ENCODE data around the gene SRRM2.

SRRM2 gene

GRCh38 chr16:2705351-2705750, 47.1 kb upstream of the SRRM2 start:
- no peaks in the 10 kb centered on the region for H3K27me3 ChIP-seq (ENCODE audit: control insufficient read depth, insufficient read depth, low read length)
- no peak for TF ChIP-seq CTCF (IDR thresholded peaks at IDR 0.05)

GRCh38 chr16:2706085-2706484, 46.4 kb upstream of the SRRM2 start:
- no peak for TF ChIP-seq CTCF (IDR thresholded peaks at IDR 0.05)
- H3K4me3 ChIP-seq (ENCODE audit: low read depth, low read length) = no peak overlapping the region
- no peak overlapping the region for H2AFZ ChIP-seq
- H3K9me3 ChIP-seq (ENCODE audit: control insufficient read depth, low read length) = no peaks in the 10 kb centered on the region
- H3K27ac ChIP-seq = no peak overlapping the region
- H3K4me1 ChIP-seq = no peaks in the 10 kb centered on the region
- H3K79me2 ChIP-seq = no peaks in the 10 kb centered on the region
- H3K36me3 ChIP-seq (ENCODE audit: control insufficient read depth, insufficient read depth, low read length) = no peaks in the 10 kb centered on the region
- no peak overlapping the region for H3K4me2 ChIP-seq (ENCODE audit: low read length)
- H3K9ac ChIP-seq = no peak overlapping the region
- H3K27me3 ChIP-seq (ENCODE audit: control insufficient read depth, insufficient read depth, low read length) = no peaks in the 10 kb centered on the region

More at GRCh38 chr16:2705351-2705750, 47.1 kb upstream of the SRRM2 start:
- H3K9me3 ChIP-seq (ENCODE audit: control insufficient read depth, low read length) = no peaks in the 10 kb centered on the region
- H3K36me3 ChIP-seq (ENCODE audit: control insufficient read depth, insufficient read depth, low read length) = no peaks in the 10 kb centered on the region
- H3K27ac ChIP-seq = no peak overlapping the region
- no peaks in the 10 kb centered on the region for H3K4me1 ChIP-seq
- H3K79me2 ChIP-seq = no peaks in the 10 kb centered on the region
- H3K4me3 ChIP-seq (ENCODE audit: low read depth, low read length) = no peak overlapping the region
- H3K9ac ChIP-seq = no peak overlapping the region
- H3K4me2 ChIP-seq (ENCODE audit: low read length) = no peak overlapping the region
- H2AFZ ChIP-seq = no peak overlapping the region

- H3K36me3 ChIP-seq (ENCODE audit: control insufficient read depth, insufficient read depth, low read length) = no peaks in the 10 kb centered on the region
- no peaks in the 10 kb centered on the region for H3K9me3 ChIP-seq (ENCODE audit: control insufficient read depth, low read length)
- no peak overlapping the region for H3K4me3 ChIP-seq (ENCODE audit: low read depth, low read length)
- H3K79me2 ChIP-seq = no peaks in the 10 kb centered on the region
- no peak overlapping the region for H2AFZ ChIP-seq
- H3K27me3 ChIP-seq (ENCODE audit: control insufficient read depth, insufficient read depth, low read length) = no peaks in the 10 kb centered on the region
- H3K9ac ChIP-seq = no peak overlapping the region
- TF ChIP-seq CTCF (IDR thresholded peaks at IDR 0.05) = no peak
- no peak overlapping the region for H3K4me2 ChIP-seq (ENCODE audit: low read length)
- no peaks in the 10 kb centered on the region for H3K4me1 ChIP-seq
- no peak overlapping the region for H3K27ac ChIP-seq
Observed at GRCh38 chr16:2706611-2707311, 45.7 kb upstream of the SRRM2 start.

GRCh38 chr16:2707368-2708289, 44.8 kb upstream of the SRRM2 start:
- Histone ChIP-seq H3K4me1 (no peaks in the 10 kb centered on the region), H3K4me3 (ENCODE audit: low read depth, low read length) (no peak overlapping the region), H3K9ac (no peak overlapping the region), H3K79me2 (no peaks in the 10 kb centered on the region), H3K36me3 (ENCODE audit: control insufficient read depth, insufficient read depth, low read length) (no peaks in the 10 kb centered on the region), H2AFZ (no peak overlapping the region), H3K27me3 (ENCODE audit: control insufficient read depth, insufficient read depth, low read length) (no peaks in the 10 kb centered on the region), H3K9me3 (ENCODE audit: control insufficient read depth, low read length) (no peaks in the 10 kb centered on the region), H3K4me2 (ENCODE audit: low read length) (no peak overlapping the region), H3K27ac (no peak overlapping the region)
- no peak for TF ChIP-seq CTCF (IDR thresholded peaks at IDR 0.05)
